ENCODE measurements around the gene EFS. TPM values are rescaled to one million over a fixed set of nuclear protein-coding genes. Genes with fewer than 3 reads are reported as not detected.

EFS gene
- total and polyA plus RNA-seq, 2 donors from 2014 or later = 5.5 to 5.6 TPM

DNA sequence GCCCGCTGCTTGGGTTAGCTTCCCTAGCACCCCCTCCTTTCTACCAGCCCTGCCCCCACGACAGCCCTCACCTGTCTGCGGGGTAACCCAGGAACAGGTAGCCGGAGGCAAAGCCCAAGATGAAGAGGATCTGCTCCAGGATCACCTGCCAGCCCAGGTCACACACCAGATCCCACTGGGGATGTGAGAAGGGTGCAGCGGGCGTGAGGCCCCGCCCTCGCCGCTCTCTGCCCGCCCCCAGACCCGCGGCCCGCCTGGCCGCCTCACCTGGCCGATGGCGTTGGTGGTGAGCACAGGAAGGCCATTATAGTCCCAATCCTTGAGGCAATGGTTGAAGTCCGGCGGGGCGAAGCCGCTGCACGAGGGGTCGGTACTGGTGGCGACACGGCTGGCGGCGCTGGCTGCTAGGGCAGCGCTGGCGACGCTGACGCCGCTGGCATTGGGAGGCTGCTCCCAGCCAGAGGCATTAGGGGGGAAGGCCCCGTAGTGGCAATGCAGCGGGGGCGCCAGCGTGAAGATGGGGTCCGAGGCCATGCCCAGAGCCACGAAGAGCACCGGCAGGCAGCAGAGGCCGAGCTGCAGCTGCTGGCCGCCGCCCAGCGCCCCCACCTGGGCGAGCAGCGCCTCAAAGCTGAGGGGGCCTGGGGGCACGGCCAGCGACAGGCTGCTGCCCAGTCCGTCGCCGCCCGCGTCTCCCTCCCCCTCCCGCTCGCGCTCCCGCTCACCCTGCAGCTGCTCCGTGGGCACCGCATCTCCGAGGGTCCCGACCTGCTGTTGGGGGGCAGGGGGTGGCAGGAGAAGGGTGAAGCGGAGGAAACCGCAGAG, 13.1 kb downstream of the EFS start:
- no peak for FAIRE-seq
- no peaks in the 10 kb centered on the region for H3K27me3 ChIP-seq (ENCODE audit: control insufficient read depth, insufficient read depth, low read length)
- peaks cover 0 to 7% (median 0%) of the 10 kb centered on the region in 3 donors for H3K4me1 ChIP-seq (ENCODE audit: control insufficient read depth in 2 of 3, insufficient read depth in 2 of 3, low read depth in 1 of 3, low read length in 3 of 3)
- H3K9me3 ChIP-seq (ENCODE audit: control insufficient read depth in 2 of 3, insufficient read depth in 1 of 3, low read length in 3 of 3) = no peaks in the 10 kb centered on the region
- H3K36me3 ChIP-seq (ENCODE audit: control insufficient read depth in 2 of 3, insufficient read depth in 3 of 3, low read length in 3 of 3) = no peaks in the 10 kb centered on the region
- DNase-seq = peak; percentile 49 to 68 (median 56)
- H3K27ac ChIP-seq (ENCODE audit: low read depth in 2 of 2, low read length in 2 of 2) = no peak overlapping the region
- TF ChIP-seq, protein P1, sequence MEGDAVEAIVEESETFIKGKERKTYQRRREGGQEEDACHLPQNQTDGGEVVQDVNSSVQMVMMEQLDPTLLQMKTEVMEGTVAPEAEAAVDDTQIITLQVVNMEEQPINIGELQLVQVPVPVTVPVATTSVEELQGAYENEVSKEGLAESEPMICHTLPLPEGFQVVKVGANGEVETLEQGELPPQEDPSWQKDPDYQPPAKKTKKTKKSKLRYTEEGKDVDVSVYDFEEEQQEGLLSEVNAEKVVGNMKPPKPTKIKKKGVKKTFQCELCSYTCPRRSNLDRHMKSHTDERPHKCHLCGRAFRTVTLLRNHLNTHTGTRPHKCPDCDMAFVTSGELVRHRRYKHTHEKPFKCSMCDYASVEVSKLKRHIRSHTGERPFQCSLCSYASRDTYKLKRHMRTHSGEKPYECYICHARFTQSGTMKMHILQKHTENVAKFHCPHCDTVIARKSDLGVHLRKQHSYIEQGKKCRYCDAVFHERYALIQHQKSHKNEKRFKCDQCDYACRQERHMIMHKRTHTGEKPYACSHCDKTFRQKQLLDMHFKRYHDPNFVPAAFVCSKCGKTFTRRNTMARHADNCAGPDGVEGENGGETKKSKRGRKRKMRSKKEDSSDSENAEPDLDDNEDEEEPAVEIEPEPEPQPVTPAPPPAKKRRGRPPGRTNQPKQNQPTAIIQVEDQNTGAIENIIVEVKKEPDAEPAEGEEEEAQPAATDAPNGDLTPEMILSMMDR (IDR thresholded peaks at IDR 0.05; ENCODE audit: borderline replicate concordance, extremely low read depth, insufficient read depth) = no peak
- intact Hi-C loops (cut with DNase I) = no loop called here
- H3K4me3 ChIP-seq (ENCODE audit: low read length in 3 of 3) = peak overlapping the region; percentile 32 to 73 (median 66)
- H3K9ac ChIP-seq (ENCODE audit: low read length in 3 of 3) = peak overlapping the region in 2 of 3 donors; percentile 20 to 68

DNA sequence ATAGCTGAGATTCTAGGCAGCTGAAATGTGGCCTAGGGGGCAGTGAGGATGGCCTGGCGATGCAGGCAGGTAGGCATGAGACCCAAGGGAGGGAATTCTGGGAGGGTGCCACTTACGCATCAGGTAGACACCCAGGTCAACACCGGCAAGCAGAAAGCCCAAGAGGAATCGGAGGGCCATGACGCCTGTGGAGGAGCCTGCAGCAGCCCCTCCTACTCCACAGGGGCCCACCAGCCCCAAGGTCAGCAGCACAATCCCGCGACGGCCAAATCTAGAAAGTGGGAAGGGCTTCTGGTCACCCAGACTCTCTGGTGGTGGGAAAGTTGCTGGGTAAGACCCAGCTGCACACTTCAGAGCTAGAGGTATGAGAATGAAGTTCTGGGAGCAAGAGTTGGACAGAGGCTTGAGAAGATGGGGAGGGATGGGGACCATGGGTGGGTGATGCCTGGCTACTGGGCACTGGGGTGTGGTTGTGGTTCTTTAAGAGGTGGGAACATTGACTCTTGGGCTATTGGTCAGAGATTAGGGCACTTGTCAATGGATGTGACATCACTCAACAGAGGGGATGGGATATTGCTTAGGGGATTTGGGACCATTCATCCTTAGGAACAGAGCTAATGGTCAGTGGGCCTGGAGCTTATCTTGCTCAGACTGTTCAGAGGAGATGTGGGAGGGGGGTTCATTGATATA, 15.7 kb downstream of the EFS start:
- Histone ChIP-seq H3K36me3 (ENCODE audit: control insufficient read depth in 2 of 3, insufficient read depth in 3 of 3, low read length in 3 of 3) (no peaks in the 10 kb centered on the region), H3K27ac (ENCODE audit: low read depth in 2 of 2, low read length in 2 of 2) (no peak overlapping the region), H3K9ac (ENCODE audit: low read length in 3 of 3) (no peak overlapping the region), H3K4me3 (ENCODE audit: low read length in 3 of 3) (no peak overlapping the region), H3K4me1 (ENCODE audit: control insufficient read depth in 2 of 3, insufficient read depth in 2 of 3, low read depth in 1 of 3, low read length in 3 of 3) (peaks cover 0 to 7% (median 0%) of the 10 kb centered on the region in 3 donors), H3K9me3 (ENCODE audit: control insufficient read depth in 2 of 3, insufficient read depth in 1 of 3, low read length in 3 of 3) (no peaks in the 10 kb centered on the region), H3K27me3 (ENCODE audit: control insufficient read depth, insufficient read depth, low read length) (no peaks in the 10 kb centered on the region)
- no peak for FAIRE-seq
- TF ChIP-seq, protein P1 (IDR thresholded peaks at IDR 0.05; ENCODE audit: borderline replicate concordance, extremely low read depth, insufficient read depth) = no peak
- intact Hi-C loops (cut with DNase I) = no loop called here
- DNase-seq = no peak

DNA sequence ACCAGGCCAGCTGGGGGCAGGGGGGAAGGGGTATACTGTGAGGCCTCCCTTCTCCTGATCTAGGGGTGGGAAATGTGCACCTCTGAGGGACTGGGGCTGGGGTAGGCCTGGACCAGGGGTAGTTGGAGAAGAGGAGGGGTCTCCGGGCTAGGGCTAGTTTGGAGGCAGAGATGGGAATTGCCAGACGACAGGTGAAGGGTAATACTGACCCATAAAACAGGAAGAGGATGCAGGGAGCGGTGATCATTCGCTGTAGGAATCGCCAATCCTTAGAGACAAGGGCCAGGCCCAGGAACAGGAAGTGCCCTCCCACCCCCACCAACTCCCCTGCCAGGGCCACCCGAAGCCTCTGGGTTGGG, 16.7 kb downstream of the EFS start:
- H3K27ac ChIP-seq (ENCODE audit: low read depth in 2 of 2, low read length in 2 of 2) = no peak overlapping the region
- H3K27me3 ChIP-seq (ENCODE audit: control insufficient read depth, insufficient read depth, low read length) = no peaks in the 10 kb centered on the region
- no peak for FAIRE-seq
- H3K9ac ChIP-seq (ENCODE audit: low read length in 3 of 3) = no peak overlapping the region
- intact Hi-C loops (cut with DNase I) = no loop called here
- TF ChIP-seq, protein P1 (IDR thresholded peaks at IDR 0.05; ENCODE audit: borderline replicate concordance, extremely low read depth, insufficient read depth) = no peak
- peaks cover 0 to 7% (median 0%) of the 10 kb centered on the region in 3 donors for H3K4me1 ChIP-seq (ENCODE audit: control insufficient read depth in 2 of 3, insufficient read depth in 2 of 3, low read depth in 1 of 3, low read length in 3 of 3)
- no peaks in the 10 kb centered on the region for H3K9me3 ChIP-seq (ENCODE audit: control insufficient read depth in 2 of 3, insufficient read depth in 1 of 3, low read length in 3 of 3)
- no peak for DNase-seq
- H3K4me3 ChIP-seq (ENCODE audit: low read length in 3 of 3) = no peak overlapping the region
- no peaks in the 10 kb centered on the region for H3K36me3 ChIP-seq (ENCODE audit: control insufficient read depth in 2 of 3, insufficient read depth in 3 of 3, low read length in 3 of 3)

All from kidney (tissue), 14 donors.